PC-9 (cell line): ENCODE measurements around the gene C13orf42. TPM values are rescaled to one million over a fixed set of nuclear protein-coding genes. Genes with fewer than 3 reads are reported as not detected.

Source experiments
- BruUV-seq: library from RNA; stranded (reverse); fragments of 400-500 nt; replicated peaks from 2 replicates; lab custom pipeline; 2021; lab: Mats Ljungman, UMichigan
- CTCF ChIA-PET: fragments of 300-600 bp; sonication (Branson Sonifier 250); formaldehyde crosslinking; loops from one replicate; lab custom pipeline; 2022; ENCODE audit warnings: antibody characterized with exemption; lab: Charles Lee
- POLR2A ChIA-PET: fragments of 300-600 bp; sonication (Branson Sonifier 250); formaldehyde crosslinking; loops from one replicate; lab custom pipeline; 2022; ENCODE audit warnings: antibody characterized with exemption; ENCODE audit not compliant: unreplicated experiment; lab: Charles Lee
- DNase-seq, 2 experiments: peaks; one replicate each; pipeline versions ENCODE4 v3.0.0 to v3.0.0-alpha.2; 2015 to 2022; ENCODE audit warnings: mixed read lengths in 1 of 2
- H2AFZ ChIP-seq: fragments of 200-600 bp; sonication (generic); 2 replicates; pipeline ENCODE4 v1.8.1; 2017; ENCODE audit warnings: antibody characterized with exemption
- H3F3A ChIP-seq: fragments of 200-600 bp; sonication (generic); 2 replicates; pipeline ENCODE4 v1.8.1; 2017; ENCODE audit warnings: antibody characterized with exemption, mild to moderate bottlenecking, low read depth; ENCODE audit not compliant: insufficient read depth
- H3K27ac ChIP-seq: fragments of 200-600 bp; sonication (generic); 2 replicates; pipeline ENCODE4 v1.6.1; 2016; ENCODE audit warnings: mixed run types
- H3K27me3 ChIP-seq: fragments of 200-600 bp; sonication (generic); 2 replicates; pipeline ENCODE4 v1.6.1; 2016; ENCODE audit warnings: low read depth, mixed run types; ENCODE audit not compliant: insufficient read depth
- H3K36me3 ChIP-seq: fragments of 200-600 bp; sonication (generic); 2 replicates; pipeline ENCODE4 v1.6.1; 2016; ENCODE audit warnings: low read depth, mixed run types
- H3K4me1 ChIP-seq: fragments of 200-600 bp; sonication (generic); replicated peaks from 2 replicates; pipeline ENCODE4 v1.6.1; 2016; ENCODE audit warnings: mixed run types; ENCODE audit not compliant: insufficient read depth
- H3K4me2 ChIP-seq: fragments of 200-600 bp; sonication (generic); 2 replicates; pipeline ENCODE4 v1.6.1; 2017; ENCODE audit warnings: mixed run types
- H3K4me3 ChIP-seq: fragments of 200-600 bp; sonication (generic); 2 replicates; pipeline ENCODE4 v1.6.1; 2016; ENCODE audit warnings: mixed run types
- H3K79me2 ChIP-seq: fragments of 200-600 bp; sonication (generic); 2 replicates; pipeline ENCODE4 v1.6.1; 2017; ENCODE audit warnings: low read depth, mixed run types
- H3K9me2 ChIP-seq: fragments of 200-600 bp; sonication (generic); 2 replicates; pipeline ENCODE4 v1.8.1; 2017; ENCODE audit warnings: mild to moderate bottlenecking; ENCODE audit not compliant: insufficient read depth
- H3K9me3 ChIP-seq: fragments of 200-600 bp; sonication (generic); 2 replicates; pipeline ENCODE4 v1.8.1; 2016; ENCODE audit warnings: low read depth; ENCODE audit not compliant: insufficient read depth
- H4K20me1 ChIP-seq: fragments of 200-600 bp; sonication (generic); 2 replicates; pipeline ENCODE4 v1.8.1; 2017; ENCODE audit not compliant: insufficient read depth
- CTCF ChIP-seq: fragments of 200-600 bp; sonication (generic); conservative IDR thresholded peaks from 2 replicates; pipeline ENCODE4 v1.6.1; 2017; ENCODE audit warnings: mixed run types, antibody characterized with exemption, mild to moderate bottlenecking, moderate library complexity
- EZH2 ChIP-seq: fragments of 200-600 bp; sonication (generic); IDR thresholded peaks from 2 replicates; pipeline ENCODE4 v1.8.0; 2017; ENCODE audit warnings: antibody characterized with exemption, low read depth
- intact Hi-C: fragments of 100-400 bp; cut with micrococcal nuclease; formaldehyde crosslinking; loops from one replicate; pipeline ENCODE4 v1.10.0; 2022; ENCODE audit not compliant: unreplicated experiment
- total RNA-seq: library from RNA; stranded (reverse); gene quantifications from 2 replicates; pipeline ENCODE4 v1.2.3, GENCODE V29; 2021

Gene C13orf42
- total RNA-seq, 1 experiment from 2014 or later: not detected

GRCh38 chr13:51052581-51052980 lies 58.5 kb downstream of the C13orf42 start:
- ChIA-PET CTCF (no interaction called here), POLR2A (no interaction called here)
- H3K4me3 ChIP-seq: no peak overlapping the region

GRCh38 chr13:51050021-51050830 lies 60.8 kb downstream of the C13orf42 start:
- H2AFZ ChIP-seq: no peak overlapping the region
- H3K36me3 ChIP-seq: no peaks in the 10 kb centered on the region
- ChIA-PET CTCF (interaction anchor here (0.5 kb wide), 1 partner anchor 877 kb away, joined by 3 read pairs; no protein-coding TSS in a partner anchor), POLR2A (no interaction called here)
- H3K4me3 ChIP-seq: no peak overlapping the region
- H3K4me1 ChIP-seq: no peaks in the 10 kb centered on the region
- TF ChIP-seq CTCF (no peak), EZH2 (no peak)
- H3K27ac ChIP-seq: no peak overlapping the region
- no peaks in the 10 kb centered on the region for H3K27me3 ChIP-seq
- H3K9me2 ChIP-seq: no peaks in the 10 kb centered on the region
- BruUV-seq: no TSS peak
- DNase-seq: no peak
- H3K9me3 ChIP-seq: no peaks in the 10 kb centered on the region
- no peaks in the 10 kb centered on the region for H3F3A ChIP-seq
- intact Hi-C loops: no loop called here
- H3K79me2 ChIP-seq: no peaks in the 10 kb centered on the region
- no peak overlapping the region for H3K4me2 ChIP-seq
- no peaks in the 10 kb centered on the region for H4K20me1 ChIP-seq

More at GRCh38 chr13:51052581-51052980, 58.5 kb downstream of the C13orf42 start:
- Histone ChIP-seq H3K36me3 (no peaks in the 10 kb centered on the region), H3K27ac (no peak overlapping the region), H3K9me2 (no peaks in the 10 kb centered on the region), H3F3A (no peaks in the 10 kb centered on the region), H3K9me3 (no peaks in the 10 kb centered on the region), H3K79me2 (no peaks in the 10 kb centered on the region), H2AFZ (no peak overlapping the region), H3K4me2 (no peak overlapping the region), H3K27me3 (no peaks in the 10 kb centered on the region), H3K4me1 (no peaks in the 10 kb centered on the region), H4K20me1 (no peaks in the 10 kb centered on the region)
- no peak for DNase-seq
- no peak for TF ChIP-seq CTCF
- TF ChIP-seq EZH2: no peak
- intact Hi-C loops: no loop called here
- BruUV-seq: no TSS peak

GRCh38 chr13:51048616-51049015 lies 62.5 kb downstream of the C13orf42 start:
- CTCF ChIA-PET: no interaction called here
- Histone ChIP-seq H2AFZ (no peak overlapping the region), H3K79me2 (no peaks in the 10 kb centered on the region), H3K4me2 (no peak overlapping the region), H3K9me3 (no peaks in the 10 kb centered on the region), H3K27me3 (no peaks in the 10 kb centered on the region), H4K20me1 (no peaks in the 10 kb centered on the region), H3K36me3 (no peaks in the 10 kb centered on the region), H3K4me3 (no peak overlapping the region), H3K9me2 (no peaks in the 10 kb centered on the region), H3F3A (no peaks in the 10 kb centered on the region), H3K4me1 (no peaks in the 10 kb centered on the region), H3K27ac (no peak overlapping the region)
- POLR2A ChIA-PET: no interaction called here
- TF ChIP-seq CTCF: no peak
- TF ChIP-seq EZH2: no peak
- intact Hi-C loops: no loop called here
- no peak for DNase-seq
- BruUV-seq: no TSS peak
